Measurements from ENCODE around the gene PRAMEF4.
"Not testable (repeated sequence)": the region's sequence is repeated elsewhere in the genome, so short reads cannot be mapped to it uniquely, and the experiment has no call there.

Gene PRAMEF4

DNA sequence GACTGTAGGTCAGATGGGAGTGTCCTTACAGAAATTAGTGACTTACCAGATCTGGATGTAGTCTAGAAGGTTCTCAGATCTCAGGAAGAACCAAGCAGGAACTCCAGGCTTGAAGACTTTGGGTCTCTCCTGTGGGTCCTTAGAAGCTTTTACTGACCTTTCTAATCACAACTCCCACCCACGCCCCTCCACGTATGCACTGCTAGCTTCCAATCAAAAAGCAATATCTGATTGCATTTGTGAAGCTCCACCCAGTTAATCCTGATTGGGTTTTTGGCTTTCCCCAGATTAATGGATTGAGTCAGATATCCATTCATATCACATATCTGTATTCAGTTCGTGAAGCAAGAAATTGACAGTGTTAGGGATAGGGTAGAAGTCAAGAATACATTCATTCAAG, at the start of gene PRAMEF4:
Gene PRAMEF4, minus strand, starts transcription at position 101 of the 400 bp plus-strand sequence. CDS start 2,807 bp downstream, outside the sequence.
- not testable (repeated sequence) for DNase-seq (ENCODE audit: low read depth)

DNA sequence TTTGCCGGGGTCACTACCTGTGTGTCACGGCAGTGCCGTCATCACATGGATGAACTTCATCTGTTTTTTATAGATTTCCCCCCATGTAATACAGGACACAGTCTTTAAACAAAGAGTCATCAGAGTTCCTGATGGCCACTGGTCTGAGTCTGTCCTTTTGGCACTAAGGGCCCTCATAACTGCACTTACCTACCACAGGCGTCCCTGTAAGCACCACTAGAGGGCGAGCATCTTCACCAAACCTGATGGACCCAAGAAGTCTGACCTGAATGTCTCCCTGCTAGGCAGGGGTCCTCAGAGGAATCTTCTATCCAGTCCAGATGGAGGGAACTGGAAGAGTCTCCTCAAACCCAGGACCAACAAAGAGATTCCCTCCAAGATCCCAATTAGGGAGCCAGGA, 38.4 kb upstream of the PRAMEF4 start:
- not testable (repeated sequence) for DNase-seq (ENCODE audit: low read depth)

DNA sequence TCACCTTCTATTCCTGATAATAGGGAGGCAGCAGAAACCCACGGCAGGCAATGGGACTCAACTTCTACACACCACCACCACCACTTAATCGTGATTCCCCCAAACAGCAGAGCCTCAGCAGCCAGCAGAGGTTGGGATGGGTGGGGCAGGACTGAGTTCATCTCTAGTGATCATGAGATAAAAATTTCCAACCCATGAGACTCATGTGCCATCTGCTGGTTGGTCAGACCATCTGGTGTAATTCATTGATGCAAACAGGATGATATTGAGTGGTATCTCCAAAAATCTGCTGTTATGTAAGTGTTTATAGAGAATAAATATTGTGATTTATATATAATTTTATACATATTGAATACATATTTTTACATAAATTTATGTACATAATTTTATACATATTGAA, 35.7 kb upstream of the PRAMEF4 start:
- DNase-seq (ENCODE audit: low read depth), result not testable (repeated sequence)

DNA sequence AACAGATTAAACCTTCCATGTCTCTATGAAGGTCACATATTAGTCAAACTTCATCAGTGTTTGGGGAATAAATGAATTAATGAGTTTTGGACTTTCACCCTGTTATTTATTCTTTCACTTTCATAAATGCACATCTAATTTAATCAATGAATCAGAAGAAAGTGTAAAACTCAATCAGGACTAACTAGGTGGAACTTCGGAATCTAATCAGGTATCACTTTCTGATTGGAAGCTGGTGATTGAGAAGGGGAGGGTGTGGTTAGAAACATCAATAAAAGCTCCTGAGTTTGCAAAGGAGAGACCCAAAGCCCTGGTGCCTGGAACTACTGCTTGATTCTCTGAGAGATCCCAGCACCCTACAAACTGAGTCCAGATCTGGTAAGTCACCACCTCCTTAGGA, 30.3 kb upstream of the PRAMEF4 start, which contains the start of gene PRAMEF7:
Gene PRAMEF7, plus strand, starts transcription at position 301 of the 400 bp plus-strand sequence. CDS start 1,083 bp downstream, outside the sequence.
- DNase-seq (ENCODE audit: low read depth), result not testable (repeated sequence)

DNA sequence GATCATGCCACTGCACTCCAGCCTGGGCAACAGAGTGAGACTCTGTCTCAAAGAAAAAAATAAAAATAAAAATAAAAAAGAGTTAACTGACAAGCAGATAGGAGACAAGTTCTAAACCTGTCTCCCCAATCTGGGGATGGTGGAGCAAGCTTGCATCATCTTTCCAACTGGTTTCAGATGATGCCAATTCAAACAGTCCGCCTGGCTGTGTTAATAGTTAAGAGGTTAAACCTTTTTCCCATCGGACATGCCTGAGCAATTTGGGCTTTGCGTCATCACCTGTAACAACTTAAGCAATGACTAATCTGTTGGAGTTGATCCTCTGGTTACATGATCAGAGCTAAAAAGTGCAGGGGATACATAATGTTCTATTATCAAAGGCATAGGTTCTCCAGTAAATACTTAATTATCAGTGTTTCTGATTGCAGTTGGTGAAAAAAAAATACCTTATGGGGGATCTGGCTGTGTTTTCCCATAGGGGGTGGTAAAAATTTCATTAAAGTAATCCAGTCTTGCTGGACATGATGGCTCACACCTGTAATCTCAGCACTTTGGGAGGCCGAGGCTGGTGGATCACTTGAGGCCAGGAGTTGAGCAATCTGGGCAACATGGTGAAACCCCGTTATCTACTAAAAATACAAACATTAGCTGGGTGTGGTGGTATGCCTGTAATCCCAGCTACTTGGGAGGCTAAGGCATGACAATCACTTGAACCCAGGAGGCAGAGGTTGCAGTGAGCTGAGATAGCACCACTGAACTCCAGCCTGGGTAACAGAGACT, 18.0 kb upstream of the PRAMEF4 start:
- not testable (repeated sequence) for DNase-seq (ENCODE audit: low read depth)

DNA sequence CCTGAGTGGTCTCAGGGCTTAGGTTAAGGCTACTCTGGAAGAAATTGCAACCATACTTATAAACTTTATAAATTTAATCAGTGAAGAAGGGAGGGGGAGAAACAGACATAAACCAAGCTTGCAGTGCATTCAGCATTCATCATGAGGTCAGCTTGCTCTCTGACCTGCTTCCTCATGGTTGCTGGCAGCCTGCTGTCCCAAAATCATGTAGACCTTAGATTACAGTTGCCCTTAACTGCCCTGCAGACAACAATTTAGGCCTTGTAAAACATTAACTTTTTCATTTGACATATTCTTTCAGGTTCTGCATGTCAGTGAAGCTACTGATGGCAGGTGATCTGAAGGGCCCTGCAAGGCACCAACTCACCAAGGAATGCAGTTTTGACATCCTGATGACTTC, 13.2 kb upstream of the PRAMEF4 start:
- DNase-seq (ENCODE audit: low read depth), result not testable (repeated sequence)

DNA sequence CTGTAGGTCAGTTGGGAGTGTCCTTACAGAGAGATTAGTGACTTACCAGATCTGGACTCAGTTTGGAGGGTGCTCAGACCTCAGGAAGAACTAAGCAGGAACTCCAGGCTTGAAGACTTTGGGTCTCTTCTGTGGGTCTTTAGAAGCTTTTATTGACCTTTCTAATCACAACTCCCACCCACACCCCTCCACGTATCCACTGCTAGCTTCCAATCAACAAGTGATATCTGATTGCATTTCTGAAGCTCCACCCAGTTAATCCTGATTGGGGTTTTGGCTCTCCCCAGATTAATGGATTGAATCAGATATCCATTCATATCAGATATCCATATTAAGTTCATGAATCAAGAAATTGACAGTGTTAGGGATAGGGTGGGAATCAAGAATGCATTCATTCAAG, 12.2 kb upstream of the PRAMEF4 start, which contains the start of gene PRAMEF10:
Gene PRAMEF10, minus strand, starts transcription at position 101 of the 400 bp plus-strand sequence. CDS start 2,423 bp downstream, outside the sequence.
- not testable (repeated sequence) for DNase-seq (ENCODE audit: low read depth)

DNA sequence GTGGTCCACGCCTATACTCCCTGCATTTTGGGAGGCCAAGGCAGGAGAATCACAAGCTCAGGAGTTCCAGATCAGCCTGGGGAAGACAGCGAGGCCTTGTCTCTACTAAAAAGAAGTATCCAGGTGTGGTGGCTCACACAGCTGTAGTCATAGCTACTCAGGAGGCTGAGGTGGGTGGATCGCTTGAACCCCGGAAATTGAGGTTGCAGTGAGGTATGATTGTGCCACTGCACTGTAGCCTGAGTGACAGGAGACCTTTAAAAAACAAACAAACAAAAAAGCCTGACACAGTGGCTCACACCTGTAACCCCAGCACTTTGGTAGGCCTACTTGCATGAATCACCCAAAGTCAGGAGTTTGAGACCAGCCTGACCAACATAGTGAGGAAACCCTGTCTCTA, 7.5 kb downstream of the PRAMEF4 start:
- DNase-seq (ENCODE audit: low read depth), result not testable (repeated sequence)

DNA sequence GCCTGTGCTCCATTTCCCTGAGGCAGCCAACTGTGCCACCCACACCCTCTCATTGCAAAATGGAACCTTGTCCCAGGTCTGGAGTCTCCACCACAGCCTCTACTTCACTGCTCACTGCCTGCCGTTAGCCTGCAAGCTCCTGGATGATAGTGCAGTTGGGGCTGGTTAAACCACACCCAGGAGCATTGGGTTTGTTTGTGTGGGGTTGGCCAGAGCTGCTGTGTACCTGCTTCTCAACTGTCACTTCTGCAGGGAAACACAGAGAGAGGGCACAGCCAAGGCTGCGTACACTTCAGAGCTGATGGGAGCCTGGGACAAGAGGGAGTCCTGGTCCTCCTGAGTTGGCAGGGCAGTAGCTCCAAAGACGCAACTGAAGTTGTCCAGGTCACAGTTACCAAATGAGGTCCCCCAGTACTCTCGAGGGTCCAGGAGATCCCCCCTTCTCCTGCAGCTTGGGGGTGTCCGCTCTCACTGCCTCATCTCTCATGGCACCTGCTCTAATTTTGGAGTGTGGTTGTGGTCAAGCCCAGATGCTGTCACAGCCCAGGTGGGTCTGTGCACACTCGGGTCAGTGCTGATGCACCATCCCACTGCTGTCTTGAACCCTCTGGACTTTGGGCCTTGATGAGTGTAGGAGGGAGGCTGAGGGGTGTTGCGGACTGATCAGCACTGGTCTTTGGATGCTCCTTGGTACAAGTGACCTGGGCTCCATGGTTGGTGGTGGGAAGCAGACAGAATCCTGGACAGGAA, 22.7 kb downstream of the PRAMEF4 start:
- DNase-seq (ENCODE audit: low read depth), result not testable (repeated sequence)

DNA sequence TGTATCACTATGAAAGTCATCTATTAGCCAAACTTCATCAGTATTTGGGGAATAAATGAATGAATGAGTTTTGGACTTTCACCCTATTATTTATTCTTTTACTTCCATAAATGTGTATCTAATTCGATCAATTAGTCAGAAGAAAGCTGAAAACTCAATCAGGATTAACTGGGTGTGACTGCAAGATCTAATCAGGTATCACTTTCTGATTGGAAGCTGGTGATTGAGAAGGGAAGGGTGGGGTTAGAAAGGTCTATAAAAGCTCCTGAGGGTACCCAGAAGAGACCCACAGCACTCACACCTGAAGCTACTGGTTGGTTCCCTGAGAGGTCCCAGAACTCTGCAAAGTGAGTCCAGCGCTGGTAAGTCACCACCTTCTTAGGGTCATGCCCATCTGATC, 29.2 kb downstream of the PRAMEF4 start, which contains the start of gene PRAMEF2:
Gene PRAMEF2, plus strand, starts transcription at position 301 of the 400 bp plus-strand sequence. CDS start 1,924 bp downstream, outside the sequence.
- not testable (repeated sequence) for DNase-seq (ENCODE audit: low read depth)

DNA sequence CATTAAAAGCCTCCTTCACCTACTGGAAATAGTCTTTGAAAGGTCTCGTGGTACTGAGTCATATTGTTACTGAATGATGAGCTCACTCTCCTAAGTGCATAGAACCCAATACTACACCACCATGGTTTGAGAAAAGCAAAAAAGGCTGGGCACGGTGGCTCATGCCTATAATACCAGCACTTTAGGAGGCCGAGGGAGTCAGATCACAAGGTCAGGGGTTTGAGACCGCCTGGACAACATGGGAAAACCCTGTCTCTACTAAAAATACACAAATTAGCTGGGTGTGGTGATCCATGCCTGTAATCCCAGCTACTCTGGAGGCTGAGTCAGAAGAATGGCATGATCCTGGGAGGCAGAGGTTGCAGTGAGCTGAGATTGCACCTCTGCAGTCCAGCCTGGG, 34.2 kb downstream of the PRAMEF4 start:
- DNase-seq (ENCODE audit: low read depth), result no peak

DNA sequence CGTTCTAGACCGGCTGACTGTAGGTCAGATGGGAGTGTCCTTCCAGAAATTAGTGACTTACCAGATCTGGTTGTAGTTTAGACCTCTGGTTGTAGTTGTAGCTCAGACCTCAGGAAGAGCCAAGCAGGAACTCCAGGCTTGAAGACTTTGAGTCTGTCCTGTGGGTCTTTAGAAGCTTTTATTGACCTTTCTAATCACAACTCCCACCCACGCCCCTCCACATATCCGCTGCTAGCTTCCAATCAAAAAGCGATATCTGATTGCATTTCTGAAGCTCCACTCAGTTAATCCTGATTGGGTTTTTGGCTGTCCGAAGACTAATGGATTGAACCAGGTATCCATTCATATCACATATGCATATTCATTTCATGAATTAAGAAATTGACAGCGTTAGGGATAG, 37.4 kb downstream of the PRAMEF4 start, which contains the start of gene HNRNPCL1:
Gene HNRNPCL1, minus strand, starts transcription at position 101 of the 400 bp plus-strand sequence. CDS start 431 bp downstream, outside the sequence.
- DNase-seq (ENCODE audit: low read depth), result not testable (repeated sequence)

DNA sequence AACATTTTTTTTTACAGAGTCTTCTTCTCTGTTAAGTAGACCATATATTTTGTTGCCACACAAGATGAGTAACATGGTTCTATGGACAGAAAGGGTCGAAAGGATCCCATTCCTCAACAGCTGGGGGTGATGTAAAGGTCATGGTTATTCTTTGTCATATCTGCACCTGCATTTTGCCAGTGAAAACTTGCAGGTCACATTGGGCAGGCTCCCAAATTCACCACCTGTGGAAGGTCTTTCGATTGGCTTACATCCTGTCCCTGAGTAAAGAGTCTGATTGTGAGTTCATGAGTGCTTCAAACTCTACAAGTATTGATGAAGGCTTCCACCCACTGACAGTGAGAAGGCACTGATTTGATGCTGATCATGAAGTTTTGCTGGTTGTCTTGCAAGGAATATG, 52.8 kb downstream of the PRAMEF4 start:
- DNase-seq (ENCODE audit: low read depth), result not testable (repeated sequence)

DNA sequence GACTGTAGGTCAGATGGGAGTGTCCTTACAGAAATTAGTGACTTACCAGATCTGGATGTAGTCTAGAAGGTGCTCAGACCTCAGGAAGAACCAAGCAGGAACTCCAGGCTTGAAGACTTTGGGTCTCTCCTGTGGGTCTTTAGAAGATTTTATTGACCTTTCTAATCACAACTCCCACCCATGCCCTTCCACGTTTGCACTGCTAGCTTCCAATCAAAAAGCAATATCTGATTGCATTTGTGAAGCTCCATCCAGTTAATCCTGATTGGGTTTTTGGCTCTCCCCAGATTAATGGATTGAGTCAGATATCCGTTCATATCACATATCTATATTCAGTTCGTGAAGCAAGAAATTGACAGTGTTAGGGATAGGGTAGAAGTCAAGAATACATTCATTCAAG, 54.7 kb downstream of the PRAMEF4 start, which contains the start of gene PRAMEF11:
Gene PRAMEF11, minus strand, starts transcription at position 101 of the 400 bp plus-strand sequence. CDS start 2,621 bp downstream, outside the sequence.
- DNase-seq (ENCODE audit: low read depth), result not testable (repeated sequence)
